SK-N-SH treated with all-trans-retinoic acid at 6 μM for 48 hours (cell line): ENCODE measurements around the gene ZFYVE28.

Experiments
- ATAC-seq: fragments of 200-7000 bp; cut with Tn5 transposase; 3 replicates; pipeline ENCODE4 v1.9.1; 2020; ENCODE audit warnings: mild to moderate bottlenecking, moderate library complexity
- ARNTL ChIP-seq: fragments of 450-650 bp; formaldehyde crosslinking; IDR thresholded peaks from 2 replicates; pipeline ENCODE4 v1.5.0; 2020; ENCODE audit warnings: low read depth, mild to moderate bottlenecking, moderate library complexity, borderline replicate concordance
- BACH2 ChIP-seq: fragments of 250-450 bp; sonication (Bioruptor Pico); IDR thresholded peaks from 2 replicates; pipeline ENCODE4 v1.9.0; 2021; ENCODE audit warnings: mild to moderate bottlenecking, borderline replicate concordance
- CSDC2 ChIP-seq: fragments of 250-450 bp; sonication (Bioruptor Pico); IDR thresholded peaks from 2 replicates; pipeline ENCODE4 v1.5.0; 2020; ENCODE audit warnings: mild to moderate bottlenecking, moderate library complexity
- ESRRG ChIP-seq: fragments of 250-450 bp; sonication (Bioruptor Pico); IDR thresholded peaks from 2 replicates; pipeline ENCODE4 v1.6.1; 2021; ENCODE audit warnings: mild to moderate bottlenecking
- GLIS3 ChIP-seq: fragments of 250-450 bp; sonication (Bioruptor Pico); IDR thresholded peaks from 2 replicates; pipeline ENCODE4 v1.5.0; 2020; ENCODE audit warnings: mild to moderate bottlenecking, moderate library complexity
- ISL1 ChIP-seq: fragments of 250-450 bp; sonication (Bioruptor Pico); IDR thresholded peaks from 2 replicates; pipeline ENCODE4 v2.1.2; 2022; ENCODE audit warnings: mild to moderate bottlenecking, moderate library complexity
- OSR1 ChIP-seq: fragments of 250-450 bp; sonication (Bioruptor Pico); IDR thresholded peaks from 2 replicates; pipeline ENCODE4 v1.8.0; 2022; ENCODE audit warnings: moderate library complexity, mild to moderate bottlenecking, inconsistent platforms
- PPARA ChIP-seq: fragments of 250-450 bp; sonication (Bioruptor Pico); IDR thresholded peaks from 2 replicates; pipeline ENCODE4 v1.5.0; 2020; ENCODE audit warnings: mild to moderate bottlenecking, borderline replicate concordance
- RARB ChIP-seq: fragments of 250-450 bp; sonication (Bioruptor Pico); IDR thresholded peaks from 2 replicates; pipeline ENCODE4 v1.8.0; 2021; ENCODE audit warnings: mild to moderate bottlenecking, moderate library complexity
- SNAI2 ChIP-seq: fragments of 250-450 bp; sonication (Bioruptor Pico); IDR thresholded peaks from 2 replicates; pipeline ENCODE4 v1.5.0; 2020; ENCODE audit warnings: mild to moderate bottlenecking, moderate library complexity
- TCF4 ChIP-seq: fragments of 250-450 bp; sonication (Bioruptor Pico); IDR thresholded peaks from 2 replicates; pipeline ENCODE4 v1.8.0; 2021; ENCODE audit warnings: mild to moderate bottlenecking, moderate library complexity, borderline replicate concordance
- TOX ChIP-seq: fragments of 250-450 bp; sonication (Bioruptor Pico); IDR thresholded peaks from 2 replicates; pipeline ENCODE4 v1.8.0; 2021; ENCODE audit warnings: mild to moderate bottlenecking, moderate library complexity, borderline replicate concordance
- ZC3H10 ChIP-seq: fragments of 250-450 bp; sonication (Bioruptor Pico); IDR thresholded peaks from 2 replicates; pipeline ENCODE4 v1.5.1; 2021; ENCODE audit warnings: mild to moderate bottlenecking, moderate library complexity
- ZFP3 ChIP-seq: fragments of 250-450 bp; sonication (Bioruptor Pico); IDR thresholded peaks from 2 replicates; pipeline ENCODE4 v1.5.0; 2020; ENCODE audit warnings: mild to moderate bottlenecking, moderate library complexity
- ZFP30 ChIP-seq: fragments of 450-650 bp; formaldehyde crosslinking; IDR thresholded peaks from 2 replicates; pipeline ENCODE4 v1.5.0; 2022; ENCODE audit warnings: mild to moderate bottlenecking, moderate library complexity
- ZNF565 ChIP-seq: fragments of 450-650 bp; formaldehyde crosslinking; conservative IDR thresholded peaks from 2 replicates; pipeline ENCODE4 v1.5.0; 2020; ENCODE audit warnings: low read depth, mild to moderate bottlenecking, moderate library complexity
- ZNF70 ChIP-seq: fragments of 450-650 bp; formaldehyde crosslinking; IDR thresholded peaks from 2 replicates; pipeline ENCODE4 v1.5.0; 2020; ENCODE audit warnings: mild to moderate bottlenecking, moderate library complexity
- ZNF8 ChIP-seq: fragments of 450-650 bp; formaldehyde crosslinking; IDR thresholded peaks from 2 replicates; pipeline ENCODE4 v1.5.0; 2020; ENCODE audit warnings: mild to moderate bottlenecking, moderate library complexity
- TF ChIP-seq, protein P1 (sequence below): fragments of 250-450 bp; sonication (Bioruptor Pico); IDR thresholded peaks from 2 replicates; pipeline ENCODE4 v1.8.0; 2020; ENCODE audit warnings: mild to moderate bottlenecking, moderate library complexity, borderline replicate concordance
- TF ChIP-seq, protein P2 (sequence below): fragments of 250-450 bp; sonication (Bioruptor Pico); IDR thresholded peaks from 2 replicates; pipeline ENCODE4 v1.5.1; 2020; ENCODE audit warnings: low read depth, mild to moderate bottlenecking, moderate library complexity
- TF ChIP-seq, protein P3 (sequence below): fragments of 250-450 bp; sonication (Bioruptor Pico); IDR thresholded peaks from 2 replicates; pipeline ENCODE4 v1.5.0; 2020; ENCODE audit warnings: mild to moderate bottlenecking, moderate library complexity
- TF ChIP-seq, protein P4 (sequence below): fragments of 250-450 bp; sonication (Bioruptor Pico); IDR thresholded peaks from 2 replicates; pipeline ENCODE4 v1.8.0; 2021; ENCODE audit warnings: low read depth, mild to moderate bottlenecking, moderate library complexity, borderline replicate concordance
- TF ChIP-seq, protein P5 (sequence below): fragments of 250-450 bp; sonication (Bioruptor Pico); IDR thresholded peaks from 2 replicates; pipeline ENCODE4 v1.5.1; 2021; ENCODE audit warnings: mild to moderate bottlenecking, moderate library complexity

Gene ZFYVE28

DNA sequence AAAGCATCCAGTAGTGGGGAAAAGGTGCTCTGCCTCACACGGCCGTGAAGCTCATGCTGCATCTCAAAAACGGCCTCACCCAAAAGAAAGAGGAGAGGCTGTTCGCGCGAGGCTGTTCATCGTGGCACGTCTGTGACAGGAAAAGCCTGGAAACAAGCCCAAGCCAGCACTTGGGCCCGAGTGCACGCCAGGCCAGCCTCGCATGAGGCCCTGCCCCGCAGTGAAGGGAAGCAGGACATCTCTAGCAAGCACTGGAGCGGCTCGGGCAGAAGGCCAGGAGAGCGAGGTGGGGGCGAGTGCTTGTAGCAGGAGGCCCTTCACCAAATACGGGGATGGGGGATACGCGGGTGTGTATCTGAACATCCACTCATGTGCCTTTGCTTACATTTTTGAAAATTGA, 116.6 kb downstream of the ZFYVE28 start:
- ATAC-seq = no peak

DNA sequence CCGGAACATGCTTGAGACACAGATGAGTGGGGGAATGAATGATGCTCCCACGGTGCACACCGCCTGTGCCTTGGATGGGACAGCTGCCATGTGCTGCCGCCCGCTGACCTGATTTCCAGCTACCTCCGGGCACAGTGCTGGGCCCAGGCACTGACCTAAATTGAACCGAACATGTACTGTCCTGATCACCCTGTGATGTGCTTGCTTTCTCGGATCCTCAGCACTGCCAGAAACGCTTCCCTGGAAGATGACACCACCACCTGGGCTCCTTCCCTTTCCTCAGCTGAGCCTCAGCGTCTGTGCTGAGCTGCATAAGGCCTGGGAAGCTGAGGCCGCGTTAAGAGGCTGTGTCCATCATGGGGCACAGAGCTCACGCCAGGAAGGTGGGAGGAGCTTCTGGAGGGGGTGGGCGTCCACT, 117.2 kb downstream of the ZFYVE28 start:
- TF ChIP-seq ZNF8 (no peak), ZFP3 (no peak), ZNF70 (CRISPR knock-in tag) (no peak), PPARA (CRISPR knock-in tag) (no peak), TCF4 (CRISPR knock-in tag) (no peak)
- TF ChIP-seq, protein P1, sequence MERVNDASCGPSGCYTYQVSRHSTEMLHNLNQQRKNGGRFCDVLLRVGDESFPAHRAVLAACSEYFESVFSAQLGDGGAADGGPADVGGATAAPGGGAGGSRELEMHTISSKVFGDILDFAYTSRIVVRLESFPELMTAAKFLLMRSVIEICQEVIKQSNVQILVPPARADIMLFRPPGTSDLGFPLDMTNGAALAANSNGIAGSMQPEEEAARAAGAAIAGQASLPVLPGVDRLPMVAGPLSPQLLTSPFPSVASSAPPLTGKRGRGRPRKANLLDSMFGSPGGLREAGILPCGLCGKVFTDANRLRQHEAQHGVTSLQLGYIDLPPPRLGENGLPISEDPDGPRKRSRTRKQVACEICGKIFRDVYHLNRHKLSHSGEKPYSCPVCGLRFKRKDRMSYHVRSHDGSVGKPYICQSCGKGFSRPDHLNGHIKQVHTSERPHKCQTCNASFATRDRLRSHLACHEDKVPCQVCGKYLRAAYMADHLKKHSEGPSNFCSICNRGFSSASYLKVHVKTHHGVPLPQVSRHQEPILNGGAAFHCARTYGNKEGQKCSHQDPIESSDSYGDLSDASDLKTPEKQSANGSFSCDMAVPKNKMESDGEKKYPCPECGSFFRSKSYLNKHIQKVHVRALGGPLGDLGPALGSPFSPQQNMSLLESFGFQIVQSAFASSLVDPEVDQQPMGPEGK (CRISPR knock-in tag) = no peak
- TF ChIP-seq, protein P2, sequence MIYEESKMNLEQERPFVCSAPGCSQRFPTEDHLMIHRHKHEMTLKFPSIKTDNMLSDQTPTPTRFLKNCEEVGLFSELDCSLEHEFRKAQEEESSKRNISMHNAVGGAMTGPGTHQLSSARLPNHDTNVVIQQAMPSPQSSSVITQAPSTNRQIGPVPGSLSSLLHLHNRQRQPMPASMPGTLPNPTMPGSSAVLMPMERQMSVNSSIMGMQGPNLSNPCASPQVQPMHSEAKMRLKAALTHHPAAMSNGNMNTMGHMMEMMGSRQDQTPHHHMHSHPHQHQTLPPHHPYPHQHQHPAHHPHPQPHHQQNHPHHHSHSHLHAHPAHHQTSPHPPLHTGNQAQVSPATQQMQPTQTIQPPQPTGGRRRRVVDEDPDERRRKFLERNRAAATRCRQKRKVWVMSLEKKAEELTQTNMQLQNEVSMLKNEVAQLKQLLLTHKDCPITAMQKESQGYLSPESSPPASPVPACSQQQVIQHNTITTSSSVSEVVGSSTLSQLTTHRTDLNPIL = no peak
- TF ChIP-seq, all 23 proteins: peak for 0
- ATAC-seq = no peak

More for the DNA sequence above, 116.6 kb downstream of the ZFYVE28 start:
- TF ChIP-seq, protein P2 = no peak
- TF ChIP-seq ZC3H10 (CRISPR knock-in tag) = no peak
- TF ChIP-seq TOX (CRISPR knock-in tag) = no peak
- TF ChIP-seq BACH2 = no peak
- TF ChIP-seq ZNF70 (CRISPR knock-in tag) = no peak
- TF ChIP-seq, protein P3, sequence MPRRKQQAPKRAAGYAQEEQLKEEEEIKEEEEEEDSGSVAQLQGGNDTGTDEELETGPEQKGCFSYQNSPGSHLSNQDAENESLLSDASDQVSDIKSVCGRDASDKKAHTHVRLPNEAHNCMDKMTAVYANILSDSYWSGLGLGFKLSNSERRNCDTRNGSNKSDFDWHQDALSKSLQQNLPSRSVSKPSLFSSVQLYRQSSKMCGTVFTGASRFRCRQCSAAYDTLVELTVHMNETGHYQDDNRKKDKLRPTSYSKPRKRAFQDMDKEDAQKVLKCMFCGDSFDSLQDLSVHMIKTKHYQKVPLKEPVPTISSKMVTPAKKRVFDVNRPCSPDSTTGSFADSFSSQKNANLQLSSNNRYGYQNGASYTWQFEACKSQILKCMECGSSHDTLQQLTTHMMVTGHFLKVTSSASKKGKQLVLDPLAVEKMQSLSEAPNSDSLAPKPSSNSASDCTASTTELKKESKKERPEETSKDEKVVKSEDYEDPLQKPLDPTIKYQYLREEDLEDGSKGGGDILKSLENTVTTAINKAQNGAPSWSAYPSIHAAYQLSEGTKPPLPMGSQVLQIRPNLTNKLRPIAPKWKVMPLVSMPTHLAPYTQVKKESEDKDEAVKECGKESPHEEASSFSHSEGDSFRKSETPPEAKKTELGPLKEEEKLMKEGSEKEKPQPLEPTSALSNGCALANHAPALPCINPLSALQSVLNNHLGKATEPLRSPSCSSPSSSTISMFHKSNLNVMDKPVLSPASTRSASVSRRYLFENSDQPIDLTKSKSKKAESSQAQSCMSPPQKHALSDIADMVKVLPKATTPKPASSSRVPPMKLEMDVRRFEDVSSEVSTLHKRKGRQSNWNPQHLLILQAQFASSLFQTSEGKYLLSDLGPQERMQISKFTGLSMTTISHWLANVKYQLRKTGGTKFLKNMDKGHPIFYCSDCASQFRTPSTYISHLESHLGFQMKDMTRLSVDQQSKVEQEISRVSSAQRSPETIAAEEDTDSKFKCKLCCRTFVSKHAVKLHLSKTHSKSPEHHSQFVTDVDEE (CRISPR knock-in tag) = no peak
- TF ChIP-seq OSR1 (CRISPR knock-in tag) = no peak
- TF ChIP-seq ZNF8 = no peak
- TF ChIP-seq ARNTL (CRISPR knock-in tag) = no peak
- TF ChIP-seq SNAI2 (CRISPR knock-in tag) = no peak
- TF ChIP-seq GLIS3 (CRISPR knock-in tag) = no peak
- TF ChIP-seq CSDC2 (CRISPR knock-in tag) = no peak
- no peak for TF ChIP-seq ESRRG
- TF ChIP-seq ZFP30 (CRISPR knock-in tag) = no peak
- no peak for TF ChIP-seq ZFP3
- TF ChIP-seq, protein P1 (CRISPR knock-in tag) = no peak
- no peak for TF ChIP-seq ZNF565 (CRISPR knock-in tag)

DNA sequence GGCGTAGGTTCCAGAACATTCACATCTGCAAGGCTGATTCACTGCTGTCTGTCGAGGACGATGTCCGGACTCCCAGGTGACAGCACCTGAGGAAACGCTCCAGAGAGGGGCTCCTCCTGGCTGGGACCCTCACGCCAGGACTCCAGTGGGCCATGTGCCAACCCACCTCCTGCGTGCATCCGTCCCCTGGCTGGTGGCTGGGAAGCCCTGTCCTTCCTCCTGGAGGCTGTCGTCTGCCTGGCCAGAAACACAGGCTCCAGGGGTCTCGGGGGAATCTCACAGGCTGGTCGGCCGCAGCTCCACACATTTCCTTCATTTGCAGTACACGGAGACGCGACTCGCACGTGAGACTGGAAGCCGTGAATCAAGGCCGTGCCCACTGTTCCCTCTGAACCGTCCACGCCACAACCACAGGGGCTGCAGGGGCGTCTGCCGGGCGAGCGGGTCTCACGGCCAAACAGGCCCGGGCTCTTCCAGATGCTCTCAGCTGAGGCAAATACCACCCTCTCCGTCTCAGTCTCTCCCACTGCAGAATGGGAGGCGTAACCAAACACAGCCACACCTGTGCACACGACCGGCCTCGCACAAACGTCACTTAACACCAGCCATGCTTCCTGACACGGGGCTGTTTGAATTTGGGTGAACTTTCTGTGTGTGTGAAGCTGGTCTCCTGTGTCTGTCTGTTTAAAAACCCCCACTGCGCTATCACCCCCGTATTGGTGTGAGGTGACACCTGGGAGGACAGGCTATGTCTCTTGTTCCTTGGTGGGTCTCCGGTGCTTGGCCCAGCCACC, 117.8 kb downstream of the ZFYVE28 start:
- no peak for ATAC-seq
- TF ChIP-seq ZC3H10 (CRISPR knock-in tag) (no peak), ISL1 (no peak), ZNF565 (CRISPR knock-in tag) (no peak), ESRRG (no peak), TCF4 (CRISPR knock-in tag) (no peak), BACH2 (no peak), PPARA (CRISPR knock-in tag) (no peak), RARB (CRISPR knock-in tag) (no peak), ZFP3 (no peak)
- TF ChIP-seq, protein P4, sequence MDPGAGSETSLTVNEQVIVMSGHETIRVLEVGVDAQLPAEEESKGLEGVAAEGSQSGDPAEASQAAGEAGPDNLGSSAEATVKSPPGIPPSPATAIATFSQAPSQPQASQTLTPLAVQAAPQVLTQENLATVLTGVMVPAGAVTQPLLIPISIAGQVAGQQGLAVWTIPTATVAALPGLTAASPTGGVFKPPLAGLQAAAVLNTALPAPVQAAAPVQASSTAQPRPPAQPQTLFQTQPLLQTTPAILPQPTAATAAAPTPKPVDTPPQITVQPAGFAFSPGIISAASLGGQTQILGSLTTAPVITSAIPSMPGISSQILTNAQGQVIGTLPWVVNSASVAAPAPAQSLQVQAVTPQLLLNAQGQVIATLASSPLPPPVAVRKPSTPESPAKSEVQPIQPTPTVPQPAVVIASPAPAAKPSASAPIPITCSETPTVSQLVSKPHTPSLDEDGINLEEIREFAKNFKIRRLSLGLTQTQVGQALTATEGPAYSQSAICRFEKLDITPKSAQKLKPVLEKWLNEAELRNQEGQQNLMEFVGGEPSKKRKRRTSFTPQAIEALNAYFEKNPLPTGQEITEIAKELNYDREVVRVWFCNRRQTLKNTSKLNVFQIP (CRISPR knock-in tag) = no peak
- TF ChIP-seq, protein P5, sequence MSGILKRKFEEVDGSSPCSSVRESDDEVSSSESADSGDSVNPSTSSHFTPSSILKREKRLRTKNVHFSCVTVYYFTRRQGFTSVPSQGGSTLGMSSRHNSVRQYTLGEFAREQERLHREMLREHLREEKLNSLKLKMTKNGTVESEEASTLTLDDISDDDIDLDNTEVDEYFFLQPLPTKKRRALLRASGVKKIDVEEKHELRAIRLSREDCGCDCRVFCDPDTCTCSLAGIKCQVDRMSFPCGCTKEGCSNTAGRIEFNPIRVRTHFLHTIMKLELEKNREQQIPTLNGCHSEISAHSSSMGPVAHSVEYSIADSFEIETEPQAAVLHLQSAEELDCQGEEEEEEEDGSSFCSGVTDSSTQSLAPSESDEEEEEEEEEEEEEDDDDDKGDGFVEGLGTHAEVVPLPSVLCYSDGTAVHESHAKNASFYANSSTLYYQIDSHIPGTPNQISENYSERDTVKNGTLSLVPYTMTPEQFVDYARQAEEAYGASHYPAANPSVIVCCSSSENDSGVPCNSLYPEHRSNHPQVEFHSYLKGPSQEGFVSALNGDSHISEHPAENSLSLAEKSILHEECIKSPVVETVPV (CRISPR knock-in tag) = no peak
- TF ChIP-seq, protein P1 (CRISPR knock-in tag) = no peak
